Measurements from ENCODE around the gene F2.

F2 gene

GRCh38 chr11:46681814-46682213, 37.2 kb upstream of the F2 start:
- Histone ChIP-seq H3K4me1 (ENCODE audit: control insufficient read depth in 1 of 2, insufficient read depth in 1 of 2, low read depth in 1 of 2, low read length in 1 of 2) (peaks cover 18 to 19% of the 10 kb centered on the region in 2 experiments), H3K9me3 (no peaks in the 10 kb centered on the region), H3K27ac (no peak overlapping the region), H3K27me3 (no peaks in the 10 kb centered on the region), H3K36me3 (peaks cover 81% of the 10 kb centered on the region), H3K4me3 (ENCODE audit: low read depth in 1 of 2, low read length in 1 of 2) (no peak overlapping the region)
- TF ChIP-seq, protein P1, sequence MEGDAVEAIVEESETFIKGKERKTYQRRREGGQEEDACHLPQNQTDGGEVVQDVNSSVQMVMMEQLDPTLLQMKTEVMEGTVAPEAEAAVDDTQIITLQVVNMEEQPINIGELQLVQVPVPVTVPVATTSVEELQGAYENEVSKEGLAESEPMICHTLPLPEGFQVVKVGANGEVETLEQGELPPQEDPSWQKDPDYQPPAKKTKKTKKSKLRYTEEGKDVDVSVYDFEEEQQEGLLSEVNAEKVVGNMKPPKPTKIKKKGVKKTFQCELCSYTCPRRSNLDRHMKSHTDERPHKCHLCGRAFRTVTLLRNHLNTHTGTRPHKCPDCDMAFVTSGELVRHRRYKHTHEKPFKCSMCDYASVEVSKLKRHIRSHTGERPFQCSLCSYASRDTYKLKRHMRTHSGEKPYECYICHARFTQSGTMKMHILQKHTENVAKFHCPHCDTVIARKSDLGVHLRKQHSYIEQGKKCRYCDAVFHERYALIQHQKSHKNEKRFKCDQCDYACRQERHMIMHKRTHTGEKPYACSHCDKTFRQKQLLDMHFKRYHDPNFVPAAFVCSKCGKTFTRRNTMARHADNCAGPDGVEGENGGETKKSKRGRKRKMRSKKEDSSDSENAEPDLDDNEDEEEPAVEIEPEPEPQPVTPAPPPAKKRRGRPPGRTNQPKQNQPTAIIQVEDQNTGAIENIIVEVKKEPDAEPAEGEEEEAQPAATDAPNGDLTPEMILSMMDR (IDR thresholded peaks at IDR 0.05) = no peak

DNA sequence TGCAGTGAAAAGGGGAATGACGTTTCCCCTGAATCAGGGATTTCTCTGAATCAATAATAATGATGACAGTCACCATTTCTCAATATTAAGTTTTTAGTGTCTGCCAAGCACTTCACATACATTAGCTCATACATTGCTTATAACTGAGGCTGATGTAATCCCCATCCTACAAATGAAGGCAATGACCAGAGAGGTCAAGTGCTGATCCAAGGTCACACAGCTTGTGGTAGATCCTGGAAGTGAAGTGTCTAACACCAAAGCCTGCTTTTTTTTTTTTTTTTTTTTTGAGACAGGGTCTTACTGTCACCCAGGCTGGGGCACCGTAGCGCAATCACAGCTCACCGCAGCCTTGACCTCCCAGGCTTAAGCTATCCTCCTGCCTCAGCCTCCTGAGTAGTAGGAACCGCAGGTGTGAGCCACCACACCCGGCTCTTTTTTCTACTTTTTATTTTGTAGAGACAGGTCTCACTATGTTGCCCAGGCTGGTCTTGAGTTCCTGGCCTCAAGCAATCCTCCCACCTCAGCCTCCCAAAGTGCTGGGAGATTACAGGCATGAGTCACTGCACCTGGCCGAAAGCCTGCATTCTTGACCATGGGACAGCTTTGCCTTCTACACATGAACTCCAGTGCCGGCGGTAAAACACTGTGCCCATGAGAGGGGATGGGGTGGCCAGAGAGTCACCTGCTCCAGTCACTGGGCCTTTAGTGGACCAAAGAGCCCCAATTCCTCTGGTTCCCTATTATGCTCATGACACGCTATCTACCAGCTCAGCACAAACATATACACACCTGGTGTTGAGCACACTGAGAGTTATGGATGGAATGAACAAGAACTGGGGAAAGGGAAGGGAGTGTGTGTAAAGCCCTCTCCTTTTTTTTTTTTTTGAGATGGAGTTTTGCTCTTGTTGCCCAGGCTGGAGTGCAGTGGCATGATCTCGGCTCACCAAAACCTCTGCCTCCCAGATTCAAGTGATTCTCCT, 36.0 kb upstream of the F2 start:
- Histone ChIP-seq H3K27ac (peak overlapping the region; percentile 6), H3K4me1 (ENCODE audit: control insufficient read depth in 1 of 2, insufficient read depth in 1 of 2, low read depth in 1 of 2, low read length in 1 of 2) (peaks cover 5 to 6% of the 10 kb centered on the region in 2 experiments), H3K36me3 (peaks cover 90% of the 10 kb centered on the region), H3K4me3 (ENCODE audit: low read depth in 1 of 2, low read length in 1 of 2) (no peak overlapping the region), H3K9me3 (no peaks in the 10 kb centered on the region), H3K27me3 (no peaks in the 10 kb centered on the region)
- TF ChIP-seq, protein P1 (IDR thresholded peaks at IDR 0.05) = no peak

DNA sequence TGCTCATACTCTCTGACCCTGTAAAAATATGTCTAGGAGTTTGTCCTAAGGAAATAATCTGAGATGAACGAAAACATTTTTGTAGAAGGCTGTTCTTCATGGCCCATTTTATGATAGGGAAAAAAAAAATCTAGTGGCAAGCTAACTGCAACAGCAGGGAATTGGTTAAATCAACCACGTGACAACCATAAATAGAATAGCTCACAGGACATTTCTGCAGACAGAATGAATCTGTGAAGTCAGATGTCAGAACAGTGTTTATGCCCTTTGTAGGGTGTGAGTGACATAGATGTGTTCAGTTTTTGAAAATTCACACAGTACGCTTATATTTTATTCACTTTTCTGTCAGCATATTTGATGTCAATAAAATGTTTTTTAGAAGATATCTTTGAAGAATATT, 34.6 kb upstream of the F2 start:
- Histone ChIP-seq H3K4me1 (ENCODE audit: control insufficient read depth in 1 of 2, insufficient read depth in 1 of 2, low read depth in 1 of 2, low read length in 1 of 2) (no peaks in the 10 kb centered on the region), H3K27me3 (no peaks in the 10 kb centered on the region), H3K36me3 (peaks cover 89% of the 10 kb centered on the region), H3K9me3 (no peaks in the 10 kb centered on the region), H3K27ac (peak overlapping the region; percentile 14), H3K4me3 (ENCODE audit: low read depth in 1 of 2, low read length in 1 of 2) (no peak overlapping the region)
- TF ChIP-seq, protein P1 (IDR thresholded peaks at IDR 0.05) = no peak

- TF ChIP-seq, protein P1 (IDR thresholded peaks at IDR 0.05) = no peak
- no peaks in the 10 kb centered on the region for H3K9me3 ChIP-seq
- no peaks in the 10 kb centered on the region for H3K4me1 ChIP-seq (ENCODE audit: control insufficient read depth in 1 of 2, insufficient read depth in 1 of 2, low read depth in 1 of 2, low read length in 1 of 2)
- no peaks in the 10 kb centered on the region for H3K27me3 ChIP-seq
- no peak overlapping the region for H3K4me3 ChIP-seq (ENCODE audit: low read depth in 1 of 2, low read length in 1 of 2)
- H3K27ac ChIP-seq = peak overlapping the region; percentile 43
- H3K36me3 ChIP-seq = peaks cover 85% of the 10 kb centered on the region
Observed at GRCh38 chr11:46686886-46687795, 31.9 kb upstream of the F2 start.

DNA sequence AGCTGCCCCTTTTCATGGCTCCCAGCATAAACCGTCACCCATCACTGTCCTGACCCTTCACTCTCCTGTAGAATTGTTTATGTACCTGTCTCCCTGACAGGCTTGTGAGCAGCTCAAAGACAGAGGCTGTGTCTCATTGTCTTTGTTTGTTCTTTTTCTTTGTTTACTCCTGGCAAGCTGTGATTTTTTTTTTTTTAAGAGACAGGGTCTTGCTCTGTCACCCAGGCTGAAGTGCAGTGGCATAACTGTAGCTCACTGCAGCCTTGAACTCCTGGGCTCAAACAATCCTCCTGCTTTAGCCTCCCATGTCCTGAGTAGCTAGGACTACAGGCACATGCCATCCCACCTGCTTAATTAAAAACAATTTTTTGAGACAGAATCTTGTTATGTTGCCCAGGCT, 28.3 kb upstream of the F2 start:
- no peaks in the 10 kb centered on the region for H3K9me3 ChIP-seq
- H3K27me3 ChIP-seq = no peaks in the 10 kb centered on the region
- TF ChIP-seq, protein P1 (IDR thresholded peaks at IDR 0.05) = no peak
- H3K4me1 ChIP-seq (ENCODE audit: control insufficient read depth in 1 of 2, insufficient read depth in 1 of 2, low read depth in 1 of 2, low read length in 1 of 2) = no peaks in the 10 kb centered on the region
- peaks cover 95% of the 10 kb centered on the region for H3K36me3 ChIP-seq
- H3K27ac ChIP-seq = peak overlapping the region; percentile 29
- H3K4me3 ChIP-seq (ENCODE audit: low read depth in 1 of 2, low read length in 1 of 2) = no peak overlapping the region

Measured in neutrophil (primary cell).